BE2C (cell line): Measurements from ENCODE around the gene ACTA2.

Experiments used
- DNase-seq: peaks from one replicate; pipeline ENCODE4 v3.0.0-alpha.2; 2020
- H3K27me3 ChIP-seq: fragments of 250-450 bp; sonication (Bioruptor Pico); 2 replicates; pipeline ENCODE4 v1.5.1; 2020; ENCODE audit warnings: mild to moderate bottlenecking
- H3K36me3 ChIP-seq: fragments of 250-450 bp; sonication (Bioruptor Pico); 2 replicates; pipeline ENCODE4 v1.5.1; 2020; ENCODE audit warnings: mild to moderate bottlenecking
- H3K4me1 ChIP-seq: fragments of 250-450 bp; sonication (Bioruptor Pico); 2 replicates; pipeline ENCODE4 v1.5.1; 2020
- H3K4me3 ChIP-seq: 2 replicates; pipeline ENCODE4 v1.5.1; 2011; ENCODE audit warnings: low read depth, low read length
- H3K9me3 ChIP-seq: fragments of 250-450 bp; sonication (Bioruptor Pico); 2 replicates; pipeline ENCODE4 v1.5.1; 2020
- CTCF ChIP-seq: IDR thresholded peaks from 2 replicates; pipeline ENCODE4 v1.5.1; 2012; ENCODE audit warnings: mild to moderate bottlenecking, low read depth, low read length

ACTA2 gene

DNA sequence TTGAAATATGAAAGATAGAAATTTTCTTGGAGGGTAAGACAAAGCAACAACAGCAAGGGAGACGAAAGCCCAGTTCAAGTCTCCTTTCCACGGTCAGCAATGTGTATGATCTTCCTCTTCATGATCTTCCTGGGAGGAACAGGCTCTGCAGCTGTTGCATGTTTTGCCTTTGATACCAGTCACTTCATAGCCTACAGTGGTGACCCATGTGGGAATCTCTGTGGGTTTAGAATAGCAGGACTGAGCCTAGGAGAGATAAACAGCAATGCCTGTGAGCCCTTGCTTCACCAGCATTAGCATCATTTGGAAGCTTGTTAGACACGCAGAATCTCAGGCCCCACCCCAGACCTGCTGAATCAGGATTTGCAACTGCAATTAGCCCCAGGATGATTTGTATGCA is 40.7 kb downstream of the ACTA2 start:
- Histone ChIP-seq H3K9me3 (no peaks in the 10 kb centered on the region), H3K4me1 (peaks cover 39% of the 10 kb centered on the region), H3K36me3 (no peaks in the 10 kb centered on the region), H3K27me3 (no peaks in the 10 kb centered on the region), H3K4me3 (no peak overlapping the region)
- DNase-seq = no peak
- no peak for TF ChIP-seq CTCF

- TF ChIP-seq CTCF = no peak
- Histone ChIP-seq H3K36me3 (no peaks in the 10 kb centered on the region), H3K4me1 (peaks cover 39% of the 10 kb centered on the region), H3K9me3 (no peaks in the 10 kb centered on the region), H3K4me3 (no peak overlapping the region), H3K27me3 (no peaks in the 10 kb centered on the region)
- no peak for DNase-seq
Observed at GRCh38 chr10:88911116-88911515, 41.5 kb downstream of the ACTA2 start.

- TF ChIP-seq CTCF = no peak
- peaks cover 21% of the 10 kb centered on the region for H3K4me1 ChIP-seq
Observed at GRCh38 chr10:88908194-88908593, 44.4 kb downstream of the ACTA2 start.

DNA sequence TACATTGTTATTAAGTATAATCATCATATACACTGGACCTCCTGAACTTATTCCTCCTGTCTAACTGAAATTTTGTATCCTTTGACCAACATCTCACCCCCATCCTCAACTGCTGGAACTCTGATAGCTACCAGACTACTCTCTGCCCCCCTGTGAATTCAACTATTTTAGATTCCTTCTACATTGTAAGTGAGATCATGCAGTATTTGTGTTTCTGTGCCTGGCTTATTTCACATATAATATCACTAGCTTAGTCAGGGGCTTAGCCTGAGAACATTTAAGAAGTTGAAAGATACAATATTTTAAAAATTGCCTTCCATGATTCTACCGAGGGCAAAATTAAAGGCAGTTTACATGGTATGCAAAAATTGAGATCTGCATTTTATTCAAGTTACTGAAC is 45.7 kb downstream of the ACTA2 start:
- H3K4me1 ChIP-seq = peaks cover 11% of the 10 kb centered on the region
- H3K27me3 ChIP-seq = no peaks in the 10 kb centered on the region
- peaks cover 6% of the 10 kb centered on the region for H3K36me3 ChIP-seq
- no peak overlapping the region for H3K4me3 ChIP-seq
- no peak for DNase-seq
- H3K9me3 ChIP-seq = no peaks in the 10 kb centered on the region
- no peak for TF ChIP-seq CTCF

More at GRCh38 chr10:88908194-88908593, 44.4 kb downstream of the ACTA2 start:
- no peak for DNase-seq
- no peaks in the 10 kb centered on the region for H3K27me3 ChIP-seq
- peaks cover 4% of the 10 kb centered on the region for H3K36me3 ChIP-seq
- H3K9me3 ChIP-seq = no peaks in the 10 kb centered on the region
- H3K4me3 ChIP-seq = no peak overlapping the region

GRCh38 chr10:88903715-88904114 is 48.9 kb downstream of the ACTA2 start:
- Histone ChIP-seq H3K9me3 (no peaks in the 10 kb centered on the region), H3K27me3 (no peaks in the 10 kb centered on the region), H3K4me3 (no peak overlapping the region), H3K36me3 (peaks cover 6% of the 10 kb centered on the region), H3K4me1 (peaks cover 8% of the 10 kb centered on the region)
- no peak for DNase-seq
- TF ChIP-seq CTCF = no peak

DNA sequence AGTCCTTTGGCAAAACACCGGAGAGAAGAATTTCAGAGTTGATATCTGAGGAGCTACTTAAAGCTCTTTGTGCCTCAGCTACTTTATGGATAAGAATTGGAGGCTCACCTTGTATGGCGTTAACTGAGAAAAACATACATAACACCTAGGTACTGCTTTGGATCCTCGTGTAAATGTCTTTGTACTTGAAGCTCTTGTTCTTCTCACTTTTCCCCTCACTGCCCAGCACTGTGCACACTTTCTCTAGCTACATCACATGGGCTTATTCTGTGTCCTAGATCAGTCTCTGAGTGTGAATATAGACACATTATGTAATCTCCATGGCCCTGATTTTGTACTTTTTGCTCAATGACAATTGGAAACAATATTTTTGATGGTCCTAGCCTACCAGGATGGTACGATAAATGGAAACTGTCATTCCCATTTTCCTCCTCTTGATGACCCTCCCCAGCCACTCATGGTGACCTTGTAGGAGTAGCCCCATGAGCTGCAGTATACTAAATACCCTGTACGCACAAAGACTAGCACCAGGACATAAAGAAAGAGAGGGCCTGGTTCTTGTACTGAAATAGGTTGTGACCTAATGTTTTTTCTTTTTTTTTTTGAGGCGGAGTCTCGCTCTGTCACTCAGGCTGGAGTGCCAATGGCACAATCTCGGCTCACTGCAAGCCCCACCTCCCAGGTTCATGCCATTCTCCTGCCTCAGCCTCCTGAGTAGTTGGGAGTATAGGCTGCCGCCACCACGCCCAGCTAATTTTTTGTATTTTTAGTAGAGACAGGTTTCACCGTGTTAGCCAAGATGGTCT is 50.4 kb downstream of the ACTA2 start:
- no peak overlapping the region for H3K4me3 ChIP-seq
- H3K4me1 ChIP-seq = peaks cover 10% of the 10 kb centered on the region
- no peaks in the 10 kb centered on the region for H3K9me3 ChIP-seq
- H3K27me3 ChIP-seq = no peaks in the 10 kb centered on the region
- H3K36me3 ChIP-seq = peaks cover 6% of the 10 kb centered on the region
- TF ChIP-seq CTCF = no peak
- DNase-seq = no peak
